Spleen (tissue), 11 donors: ENCODE results near the gene MTX1. TPM values are rescaled to one million over a fixed set of nuclear protein-coding genes. Genes with fewer than 3 reads are reported as not detected.

ENCODE experiments used
- DNase-seq: peaks from one replicate; pipeline ENCODE4 v3.0.0-alpha.2; 2020
- H3K27ac ChIP-seq, 8 donors: fragments of 200-600 bp; sonication (generic) in 7 of 8; 1 replicate in 4 of 8; 2 replicates in 4 of 8; pipeline versions ENCODE4 v1.5.0 to v1.8.0; 2016 to 2021; ENCODE audit warnings: inconsistent platforms in 4 of 8, mild to moderate bottlenecking in 4 of 8, moderate library complexity in 1 of 8
- H3K27me3 ChIP-seq, 7 donors: fragments of 200-600 bp; sonication (generic) in 6 of 7; replicated peaks in 1 of 7; 1 replicate in 4 of 7; 2 replicates in 3 of 7; pipeline versions ENCODE4 v1.5.0 to v1.8.0; 2016 to 2021; ENCODE audit warnings: inconsistent platforms in 3 of 7, mild to moderate bottlenecking in 1 of 7
- H3K36me3 ChIP-seq, 6 donors: fragments of 200-600 bp; sonication (generic) in 5 of 6; 1 replicate in 4 of 6; 2 replicates in 2 of 6; pipeline versions ENCODE4 v1.5.0 to v1.8.0; 2016 to 2021; ENCODE audit warnings: inconsistent platforms in 2 of 6
- H3K4me1 ChIP-seq, 6 donors: fragments of 200-600 bp; sonication (generic) in 5 of 6; 1 replicate in 3 of 6; 2 replicates in 3 of 6; pipeline versions ENCODE4 v1.5.0 to v1.8.0; 2016 to 2021; ENCODE audit warnings: inconsistent platforms in 3 of 6
- H3K4me3 ChIP-seq, 8 donors: fragments of 200-600 bp; sonication (generic) in 7 of 8; 1 replicate in 4 of 8; 2 replicates in 4 of 8; pipeline versions ENCODE4 v1.5.0 to v1.8.0; 2016 to 2021; ENCODE audit warnings: inconsistent platforms in 4 of 8, mild to moderate bottlenecking in 4 of 8, moderate library complexity in 2 of 8
- H3K9me3 ChIP-seq, 8 donors: fragments of 200-600 bp; sonication (generic) in 7 of 8; 1 replicate in 4 of 8; 2 replicates in 4 of 8; pipeline versions ENCODE4 v1.5.0 to v1.8.0; 2016 to 2021; ENCODE audit warnings: inconsistent platforms in 4 of 8
- POLR2A ChIP-seq, 3 donors: fragments of 450-650 bp; IDR thresholded peaks; one replicate each; pipeline ENCODE4 v1.5.1; 2017; ENCODE audit warnings: antibody characterized with exemption in 3 of 3, mild to moderate bottlenecking in 1 of 3
- POLR2AphosphoS5 ChIP-seq, 3 donors: sonication (generic); formaldehyde crosslinking; IDR thresholded peaks; one replicate each; pipeline ENCODE4 v1.5.1; 2017; ENCODE audit warnings: antibody characterized with exemption in 3 of 3
- WGBS, 5 donors: extraction: QIAGEN DNeasy Blood & Tissue Kit in 3 of 5; methylation state at CpG; one replicate each; pipeline versions ENCODE4 v1.1.5 to v1.1.7; 2013 to 2018; 5-methylcytosine and 5-hydroxymethylcytosine counted together
- intact Hi-C: fragments of 100-400 bp; cut with DNase I; formaldehyde crosslinking; loops from one replicate; pipeline ENCODE4 v1.15.0; 2023; ENCODE audit warnings: low total_unique reads
- polyA plus RNA-seq, 3 donors: library from polyadenylated mRNA; stranded (reverse); fragments of 200-250 nt; gene quantifications; one replicate each; pipeline ENCODE4 v1.2.1, GENCODE V29; 2013
- total RNA-seq, 7 donors: library from RNA; depleted of rRNA in 3 of 7; stranded (reverse); fragments of >200 nt in 3 of 7; fragmentation: NEBNext Ultra II Directional in 4 of 7; extraction: Animal tissue kit (Norgen Biotek cat#: 25700) in 4 of 7; gene quantifications; one replicate each; pipeline versions ENCODE4 v1.1.0 to v1.2.1, GENCODE V29; 2016 to 2021
- TF ChIP-seq, protein P1 (sequence below), 11 experiments: fragments of 200-600 bp in 7 of 11; fragments of 450-650 bp in 4 of 11; sonication (generic) in 4 of 11; IDR thresholded peaks in 8 of 11; conservative IDR thresholded peaks in 3 of 11; 1 replicate in 7 of 11; 2 replicates in 4 of 11; pipeline versions ENCODE4 v1.4.0 to v1.8.0; 2016 to 2021; ENCODE audit warnings: antibody characterized with exemption in 11 of 11, inconsistent platforms in 4 of 11, mild to moderate bottlenecking in 1 of 11
- donor health status: healthy with polysubstance abuse.
- donor health status: DM: no; HTN: no; CAD: no; lungs with moderate emphysema.
- donor health status: DM: no; HTN: no; CAD: no.
- donor health status: Bipolar disorder and iron deficiency.
- donor health status: healthy.
- donor health status: DM: no; HTN: no; CAD: no.
- donor health status: DM: yes; HTN: yes; CAD: no.

MTX1 gene
- total and polyA plus RNA-seq, 10 donors: 28.2 to 48.4 (median 38.5) TPM

DNA sequence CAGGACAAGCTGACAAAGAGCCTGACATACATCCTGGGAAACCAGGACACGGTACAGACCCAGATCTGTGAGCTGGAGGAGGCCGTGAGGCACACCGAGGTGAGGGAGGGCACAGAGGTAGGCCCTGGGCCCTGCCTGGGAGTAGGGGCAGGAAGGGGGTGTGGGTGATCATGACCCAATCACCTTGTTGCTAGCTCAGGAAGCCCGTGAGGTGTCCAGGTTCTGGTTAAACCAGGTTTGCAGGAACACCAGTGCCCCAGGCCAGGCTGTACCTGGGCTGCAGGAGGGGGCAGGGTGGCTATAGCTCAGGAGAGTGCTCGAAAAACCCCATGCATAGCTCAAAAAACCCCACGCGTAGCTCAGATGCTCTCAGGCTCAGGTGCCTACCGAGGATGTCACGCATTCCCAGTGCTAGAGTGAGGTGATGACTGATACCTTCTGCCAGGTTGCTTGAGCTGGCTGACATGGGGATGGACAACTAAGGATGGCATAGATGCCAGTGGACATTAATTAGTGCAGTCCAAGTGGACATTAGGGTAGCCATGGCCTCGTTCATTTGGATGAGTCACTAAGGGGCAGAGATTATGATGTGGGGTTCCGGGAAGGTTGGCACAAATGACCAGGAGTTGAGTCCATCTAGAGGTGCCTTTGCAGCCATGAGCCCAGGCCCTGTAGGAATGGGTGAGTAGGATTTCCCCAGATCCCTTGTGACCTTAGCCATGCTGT is 31.1 kb upstream of the MTX1 start:
- intact Hi-C loops: loop anchor here (10.0 kb wide), 1 partner anchor 47 kb away; no protein-coding TSS in a partner anchor
- H3K27ac ChIP-seq: no peak overlapping the region

DNA sequence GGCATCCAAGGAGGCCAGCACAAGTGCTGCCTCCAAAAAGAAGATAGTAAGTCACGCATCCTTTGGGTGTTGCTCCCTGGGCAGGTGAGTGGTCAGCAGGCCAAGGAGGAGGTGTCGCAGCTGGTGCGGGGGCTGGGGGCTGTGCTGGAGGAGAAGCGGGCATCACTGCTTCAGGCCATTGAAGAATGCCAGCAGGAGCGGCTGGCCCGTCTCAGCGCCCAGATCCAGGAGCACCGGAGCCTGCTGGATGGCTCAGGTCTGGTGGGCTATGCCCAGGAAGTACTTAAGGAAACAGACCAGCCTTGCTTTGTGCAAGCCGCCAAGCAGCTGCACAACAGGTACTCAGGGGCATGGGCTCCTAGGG is 30.6 kb upstream of the MTX1 start:
- H3K4me1 ChIP-seq: peaks cover 5 to 66% (median 35%) of the 10 kb centered on the region in 6 donors
- peaks cover 0 to 25% (median 15%) of the 10 kb centered on the region in 7 donors for H3K27me3 ChIP-seq
- peaks cover 0 to 23% (median 0%) of the 10 kb centered on the region in 6 donors for H3K36me3 ChIP-seq
- intact Hi-C loops: loop anchor here (10.0 kb wide), 1 partner anchor 47 kb away; no protein-coding TSS in a partner anchor
- peak; percentile 72 for DNase-seq
- peak overlapping the region in 4 of 8 donors; percentile 6 to 53 (median 10) for H3K4me3 ChIP-seq
- H3K9me3 ChIP-seq: no peaks in the 10 kb centered on the region
- peak overlapping the region in 3 of 8 donors; percentile 50 to 69 (median 60) for H3K27ac ChIP-seq
- WGBS, 5 donors: 92 to 97% (median 96%) methylated on average over 9 of the region's 9 CpGs
- TF ChIP-seq, protein P1, sequence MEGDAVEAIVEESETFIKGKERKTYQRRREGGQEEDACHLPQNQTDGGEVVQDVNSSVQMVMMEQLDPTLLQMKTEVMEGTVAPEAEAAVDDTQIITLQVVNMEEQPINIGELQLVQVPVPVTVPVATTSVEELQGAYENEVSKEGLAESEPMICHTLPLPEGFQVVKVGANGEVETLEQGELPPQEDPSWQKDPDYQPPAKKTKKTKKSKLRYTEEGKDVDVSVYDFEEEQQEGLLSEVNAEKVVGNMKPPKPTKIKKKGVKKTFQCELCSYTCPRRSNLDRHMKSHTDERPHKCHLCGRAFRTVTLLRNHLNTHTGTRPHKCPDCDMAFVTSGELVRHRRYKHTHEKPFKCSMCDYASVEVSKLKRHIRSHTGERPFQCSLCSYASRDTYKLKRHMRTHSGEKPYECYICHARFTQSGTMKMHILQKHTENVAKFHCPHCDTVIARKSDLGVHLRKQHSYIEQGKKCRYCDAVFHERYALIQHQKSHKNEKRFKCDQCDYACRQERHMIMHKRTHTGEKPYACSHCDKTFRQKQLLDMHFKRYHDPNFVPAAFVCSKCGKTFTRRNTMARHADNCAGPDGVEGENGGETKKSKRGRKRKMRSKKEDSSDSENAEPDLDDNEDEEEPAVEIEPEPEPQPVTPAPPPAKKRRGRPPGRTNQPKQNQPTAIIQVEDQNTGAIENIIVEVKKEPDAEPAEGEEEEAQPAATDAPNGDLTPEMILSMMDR (IDR thresholded peaks at IDR 0.05 in 8 of 11, conservative IDR thresholded peaks at IDR 0.05 in 3 of 11): no peak
- no peak for TF ChIP-seq POLR2A (IDR thresholded peaks at IDR 0.05)
- no peak for TF ChIP-seq POLR2AphosphoS5 (IDR thresholded peaks at IDR 0.05)

More for the DNA sequence above, 31.1 kb upstream of the MTX1 start:
- Histone ChIP-seq H3K4me3 (peak overlapping the region in 3 of 8 donors; percentile 9 to 53 (median 13)), H3K27me3 (peaks cover 0 to 25% (median 15%) of the 10 kb centered on the region in 7 donors), H3K9me3 (no peaks in the 10 kb centered on the region), H3K36me3 (peaks cover 0 to 23% (median 0%) of the 10 kb centered on the region in 6 donors), H3K4me1 (peaks cover 7 to 71% (median 39%) of the 10 kb centered on the region in 6 donors)
- no peak for TF ChIP-seq POLR2AphosphoS5 (IDR thresholded peaks at IDR 0.05)
- TF ChIP-seq, protein P1 (IDR thresholded peaks at IDR 0.05 in 8 of 11, conservative IDR thresholded peaks at IDR 0.05 in 3 of 11): no peak
- TF ChIP-seq POLR2A (IDR thresholded peaks at IDR 0.05): no peak
- DNase-seq: peak; percentile 75
- WGBS, 5 donors: 72 to 89% (median 78%) methylated on average over 10 to 11 of the region's 11 CpGs

DNA sequence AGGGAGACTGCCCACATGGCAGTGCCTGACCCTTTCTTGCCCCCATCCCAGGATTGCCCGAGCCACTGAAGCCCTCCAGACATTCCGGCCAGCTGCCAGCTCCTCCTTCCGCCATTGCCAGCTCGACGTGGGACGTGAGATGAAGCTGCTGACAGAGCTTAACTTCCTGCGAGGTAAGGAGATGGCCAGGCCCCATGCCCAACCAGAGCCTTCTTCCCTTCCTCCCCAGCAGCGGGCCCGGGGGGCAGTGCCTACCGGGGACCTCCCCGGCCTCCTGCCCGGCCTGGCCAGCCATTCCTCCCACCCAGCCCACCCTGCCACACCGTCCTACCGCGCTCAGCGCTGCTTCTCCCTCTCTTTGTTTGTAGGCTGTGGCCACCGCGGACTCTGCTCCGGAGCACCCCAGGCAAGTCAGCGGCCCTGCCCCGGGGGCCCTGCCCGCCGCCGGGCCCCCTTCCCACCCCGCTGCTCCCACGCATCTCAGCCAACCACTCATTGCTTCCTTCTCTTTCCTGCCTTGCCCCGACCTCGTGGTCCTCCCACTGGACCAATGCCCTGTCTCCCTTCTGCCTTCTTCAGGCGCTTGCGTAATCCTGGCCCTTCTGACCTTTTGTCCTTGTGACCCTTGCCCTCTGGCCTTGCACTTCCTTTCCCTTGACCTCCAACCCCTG is 29.9 kb upstream of the MTX1 start:
- H3K36me3 ChIP-seq: peaks cover 0 to 23% (median 0%) of the 10 kb centered on the region in 6 donors
- peak; percentile 70 for DNase-seq
- WGBS, 5 donors: 74 to 86% (median 80%) methylated on average over 23 to 30 of the region's 30 CpGs
- H3K27me3 ChIP-seq: peaks cover 0 to 23% (median 15%) of the 10 kb centered on the region in 7 donors
- peak overlapping the region in 3 of 8 donors; percentile 50 to 69 (median 60) for H3K27ac ChIP-seq
- peaks cover 5 to 63% (median 34%) of the 10 kb centered on the region in 6 donors for H3K4me1 ChIP-seq
- no peak for TF ChIP-seq POLR2A (IDR thresholded peaks at IDR 0.05)
- TF ChIP-seq POLR2AphosphoS5 (IDR thresholded peaks at IDR 0.05): peak; percentile 13 to 72 (median 37)
- intact Hi-C loops: loop anchor here (10.0 kb wide), 1 partner anchor 46 kb away; no protein-coding TSS in a partner anchor
- H3K9me3 ChIP-seq: no peaks in the 10 kb centered on the region
- peak overlapping the region in 4 of 8 donors; percentile 6 to 53 (median 10) for H3K4me3 ChIP-seq

DNA sequence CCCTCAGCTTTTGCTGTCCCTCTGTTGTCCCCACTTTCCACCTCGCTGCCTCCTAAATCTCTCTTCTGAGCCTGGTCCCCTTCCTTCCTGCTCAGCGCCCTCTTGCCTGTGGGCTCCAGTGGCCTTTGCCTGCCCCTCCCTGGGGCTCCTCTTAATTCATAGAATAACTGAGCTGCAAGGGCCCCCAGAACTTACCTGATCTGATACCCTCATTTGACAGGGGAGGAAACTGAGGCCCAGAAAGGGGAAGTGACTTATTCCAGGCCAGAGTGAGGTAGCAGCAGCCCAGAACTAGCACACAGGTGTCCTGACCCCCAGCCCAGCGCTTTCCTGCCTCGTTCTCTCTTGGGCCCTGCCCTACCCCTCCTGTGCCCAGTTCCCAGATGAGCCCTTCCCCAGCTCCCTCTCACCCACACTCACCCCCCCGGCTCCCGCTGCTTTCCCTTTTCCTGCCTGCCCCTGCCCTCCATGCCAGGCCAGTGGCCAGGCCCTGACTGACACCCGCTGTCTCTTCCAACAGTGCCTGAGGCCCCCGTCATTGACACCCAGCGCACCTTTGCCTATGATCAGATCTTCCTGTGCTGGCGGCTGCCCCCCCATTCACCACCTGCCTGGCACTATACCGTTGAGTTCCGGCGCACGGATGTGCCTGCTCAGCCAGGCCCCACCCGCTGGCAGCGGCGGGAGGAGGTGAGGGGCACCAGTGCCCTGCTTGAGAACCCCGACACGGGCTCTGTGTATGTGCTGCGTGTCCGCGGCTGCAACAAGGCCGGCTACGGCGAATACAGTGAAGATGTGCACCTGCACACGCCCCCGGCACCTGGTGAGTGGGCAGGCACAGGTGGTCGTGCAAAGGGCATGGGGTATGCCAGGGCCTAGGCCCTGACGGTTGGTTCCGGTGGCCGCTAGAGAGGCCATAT is 29.1 kb upstream of the MTX1 start:
- Histone ChIP-seq H3K27ac (peak overlapping the region in 3 of 8 donors; percentile 50 to 69 (median 60)), H3K9me3 (no peaks in the 10 kb centered on the region), H3K27me3 (peaks cover 0 to 15% (median 7%) of the 10 kb centered on the region in 7 donors), H3K4me3 (no peak overlapping the region), H3K4me1 (peaks cover 5 to 63% (median 34%) of the 10 kb centered on the region in 6 donors), H3K36me3 (peaks cover 0 to 23% (median 0%) of the 10 kb centered on the region in 6 donors)
- 91 to 95% (median 92%) methylated on average over 31 of the region's 31 CpGs for WGBS, 5 donors
- TF ChIP-seq POLR2A (IDR thresholded peaks at IDR 0.05) (no peak), POLR2AphosphoS5 (IDR thresholded peaks at IDR 0.05) (no peak)
- TF ChIP-seq, protein P1 (IDR thresholded peaks at IDR 0.05 in 8 of 11, conservative IDR thresholded peaks at IDR 0.05 in 3 of 11): no peak
- DNase-seq: peak; percentile 72
- intact Hi-C loops: loop anchor here (10.0 kb wide), 1 partner anchor 45 kb away; no protein-coding TSS in a partner anchor
